NCI-H226 (cell line): ENCODE measurements around the gene TOGARAM2.
"Not testable (repeated sequence)": the region's sequence is repeated elsewhere in the genome, so short reads cannot be mapped to it uniquely, and the experiment has no call there.

Experiments
- DNase-seq: peaks from one replicate; pipeline ENCODE4 v3.0.0-alpha.2; 2015

TOGARAM2 gene

DNA sequence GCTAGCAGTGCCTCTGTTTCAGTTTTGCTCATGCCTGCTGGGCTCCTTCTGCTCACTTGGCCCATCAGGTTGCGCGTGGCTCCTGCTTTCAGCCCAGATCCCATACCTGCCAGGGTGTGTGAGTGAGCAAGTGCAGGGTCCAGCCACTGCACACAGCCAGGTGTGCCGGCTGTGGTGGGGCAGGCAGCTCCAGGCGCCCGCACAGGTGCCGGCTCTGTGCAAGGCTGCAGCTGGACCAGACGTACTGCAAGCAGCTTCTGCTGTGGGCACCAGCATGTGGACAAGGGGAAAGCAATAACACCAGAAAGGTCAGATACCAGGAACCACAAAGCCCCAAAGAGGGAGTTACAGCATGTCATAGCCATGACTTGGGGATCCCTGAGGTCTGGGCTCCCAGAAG lies 98.8 kb downstream of the TOGARAM2 start:
- no peak for DNase-seq

DNA sequence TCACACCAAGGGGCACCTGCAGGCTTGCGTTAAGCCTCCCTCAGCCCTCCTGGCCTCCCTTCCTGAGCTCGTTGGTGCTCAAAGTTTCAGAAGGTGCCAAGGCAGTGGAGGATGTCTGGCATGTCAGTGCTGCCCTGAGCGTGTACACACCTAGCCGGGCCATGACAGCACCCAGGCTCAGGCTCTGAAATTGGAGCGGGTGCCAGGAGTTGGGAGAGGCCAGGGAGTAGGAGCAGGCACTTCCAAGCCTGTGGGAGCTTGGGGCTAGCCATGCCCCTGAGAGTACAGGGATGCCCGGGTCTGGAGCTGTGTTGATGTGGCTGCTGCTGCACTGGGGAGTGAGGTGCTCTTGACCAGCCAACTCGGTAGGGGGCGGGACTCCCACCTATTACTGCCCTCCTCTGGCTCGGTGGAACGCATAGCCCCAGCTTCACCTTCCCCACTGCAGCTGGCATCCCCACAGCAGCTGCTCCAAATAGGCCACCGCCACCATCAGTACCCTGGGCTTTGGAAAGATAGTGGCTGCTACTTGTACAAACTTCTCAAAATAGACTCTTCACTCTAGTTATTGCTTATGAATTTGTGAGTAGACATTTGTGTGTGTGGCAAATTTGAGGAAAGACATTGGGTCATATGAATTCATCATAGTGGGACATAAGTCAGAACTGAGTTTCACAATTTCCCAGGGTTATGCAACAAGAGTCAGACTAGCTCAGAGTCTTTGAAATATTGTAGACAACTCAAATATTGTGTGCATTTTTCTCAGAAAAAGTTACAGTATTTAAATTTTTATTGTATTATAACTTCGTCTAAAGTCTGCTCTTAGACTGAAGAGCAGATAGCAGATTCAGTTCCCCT lies 100.0 kb downstream of the TOGARAM2 start:
- DNase-seq, result no peak

DNA sequence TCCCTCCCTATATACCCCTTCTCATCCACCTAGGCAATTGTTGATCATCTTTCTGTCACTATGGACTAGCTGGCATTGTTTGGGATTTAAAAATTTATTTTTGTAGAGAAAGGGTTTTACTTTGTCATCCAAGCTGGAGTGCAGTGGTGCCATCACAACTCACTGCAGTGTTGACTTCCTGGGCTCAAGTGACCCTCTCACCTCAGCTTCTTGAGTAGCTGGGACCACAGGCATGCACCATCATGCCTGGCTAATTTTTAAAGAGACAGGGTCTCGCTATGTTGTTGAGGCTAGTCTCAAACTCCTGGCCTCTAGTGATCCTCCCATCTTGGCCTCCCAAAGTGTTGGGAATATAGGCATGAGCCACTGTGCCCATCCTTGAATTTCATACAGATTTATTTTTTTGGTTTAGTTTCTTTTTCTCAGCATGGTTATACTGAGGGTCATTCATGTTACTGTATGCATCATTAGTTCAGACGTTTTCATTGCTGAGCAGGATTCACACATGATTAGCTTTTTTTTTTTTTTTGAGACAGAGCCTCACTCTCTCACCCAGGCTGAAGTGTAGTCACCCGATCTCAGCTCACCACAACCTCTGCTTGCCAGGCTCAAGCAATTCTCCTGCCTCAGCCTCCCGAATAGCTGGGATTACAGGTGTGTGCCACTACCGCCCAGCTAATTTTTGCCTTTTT lies 101.9 kb downstream of the TOGARAM2 start:
- no peak for DNase-seq

DNA sequence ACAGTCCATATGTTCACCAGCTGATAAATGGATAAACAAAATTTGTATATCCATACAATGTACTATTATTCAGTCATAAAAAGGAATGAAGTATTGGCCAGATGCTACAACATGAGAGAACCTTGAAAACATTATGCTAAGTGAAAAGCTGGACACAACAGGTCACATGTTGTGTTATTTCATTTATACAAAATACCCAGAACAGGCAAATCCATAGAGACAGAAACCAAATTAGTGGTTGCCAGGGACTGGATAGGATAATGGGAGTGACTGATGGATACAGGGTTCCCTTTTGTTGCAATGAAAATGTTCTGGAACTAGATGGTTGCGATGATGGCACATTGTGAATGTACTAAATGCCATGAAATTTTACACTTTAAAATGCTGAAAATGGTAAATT lies 103.5 kb downstream of the TOGARAM2 start:
- DNase-seq, result no peak

DNA sequence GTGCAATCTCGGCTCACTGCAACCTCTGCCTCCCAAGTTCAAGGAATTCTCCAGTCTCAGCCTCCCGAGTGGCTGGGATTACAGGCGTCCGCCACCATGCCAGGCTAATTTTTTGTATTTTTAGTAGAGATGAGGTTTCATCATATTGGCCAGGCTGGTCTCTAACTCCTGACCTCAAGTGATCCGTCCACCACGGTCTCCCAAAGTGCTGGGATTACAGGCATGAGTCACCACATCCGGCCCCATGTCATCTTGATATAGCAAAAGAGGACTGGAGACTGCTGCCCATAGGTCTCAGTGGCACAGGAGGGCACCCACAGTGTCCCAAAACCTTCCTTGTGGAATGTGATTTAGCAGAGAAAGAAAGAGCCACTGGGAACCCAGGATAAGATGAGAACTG lies 109.2 kb downstream of the TOGARAM2 start:
- not testable (repeated sequence) for DNase-seq

DNA sequence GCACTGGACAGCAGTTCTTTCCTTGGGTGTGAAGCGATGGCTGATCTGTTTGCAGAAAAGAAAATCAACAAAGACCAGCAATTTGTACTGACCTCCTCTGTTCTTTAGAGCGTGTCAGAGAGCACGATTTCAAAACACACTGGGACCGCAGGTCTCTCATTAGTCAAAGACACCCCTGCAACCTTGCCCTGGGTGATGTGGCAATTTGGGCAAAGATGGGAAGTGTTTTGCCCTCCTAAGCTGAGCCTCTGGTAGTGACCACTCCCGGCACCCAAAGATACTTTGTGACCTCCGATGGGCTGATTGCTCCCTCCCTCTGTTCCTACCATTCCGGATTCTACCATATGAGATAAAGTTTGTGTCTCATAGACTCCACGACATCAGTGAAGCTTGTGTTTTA lies 115.9 kb downstream of the TOGARAM2 start:
- DNase-seq, result no peak

DNA sequence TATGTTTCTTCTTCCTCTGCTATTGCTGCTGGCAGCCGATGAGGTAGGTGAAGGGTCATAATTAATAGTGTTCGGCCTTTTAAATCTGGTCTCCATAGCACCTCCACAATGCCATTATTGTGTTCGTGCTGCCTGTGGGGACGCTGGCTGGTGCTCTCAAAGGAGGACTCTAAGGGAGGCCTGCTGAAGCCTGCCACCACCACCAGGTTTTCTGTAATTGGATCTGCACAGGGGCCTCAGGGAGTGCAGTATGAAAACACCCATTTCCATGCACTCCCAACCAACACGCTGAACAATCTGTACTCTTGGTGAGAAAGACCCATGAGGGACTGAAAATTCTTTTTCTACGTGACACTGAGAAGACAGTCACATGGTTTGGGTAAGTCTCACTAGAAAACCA lies 116.5 kb downstream of the TOGARAM2 start:
- DNase-seq, result no peak

DNA sequence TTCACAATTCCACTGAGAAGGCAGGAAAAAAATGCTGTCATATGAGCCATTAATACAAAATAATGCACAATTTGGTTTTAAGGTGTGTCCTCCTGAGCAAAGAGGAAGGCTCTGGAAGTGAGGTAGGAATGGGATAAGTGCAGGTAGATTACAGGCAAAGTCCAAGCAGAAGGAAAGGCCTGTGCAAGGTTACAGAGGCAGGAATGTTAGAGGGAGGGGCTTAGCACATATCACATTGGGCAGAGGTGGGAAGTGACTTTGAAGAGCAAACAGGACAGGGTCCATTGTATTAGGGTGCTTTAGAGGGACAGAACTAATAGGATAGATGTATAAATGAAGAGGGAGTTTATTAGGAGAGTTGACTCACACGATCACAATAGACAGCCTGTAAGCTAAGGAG lies 119.5 kb downstream of the TOGARAM2 start:
- no peak for DNase-seq
